BE2C (cell line): ENCODE results near the gene SPAG9.

ENCODE experiments used
- DNase-seq: peaks from one replicate; pipeline ENCODE4 v3.0.0-alpha.2; 2020
- H3K27me3 ChIP-seq: fragments of 250-450 bp; sonication (Bioruptor Pico); 2 replicates; pipeline ENCODE4 v1.5.1; 2020; ENCODE audit warnings: mild to moderate bottlenecking
- H3K36me3 ChIP-seq: fragments of 250-450 bp; sonication (Bioruptor Pico); 2 replicates; pipeline ENCODE4 v1.5.1; 2020; ENCODE audit warnings: mild to moderate bottlenecking
- H3K4me1 ChIP-seq: fragments of 250-450 bp; sonication (Bioruptor Pico); 2 replicates; pipeline ENCODE4 v1.5.1; 2020
- H3K4me3 ChIP-seq: 2 replicates; pipeline ENCODE4 v1.5.1; 2011; ENCODE audit warnings: low read depth, low read length
- H3K9me3 ChIP-seq: fragments of 250-450 bp; sonication (Bioruptor Pico); 2 replicates; pipeline ENCODE4 v1.5.1; 2020
- TF ChIP-seq, protein P1 (sequence below): IDR thresholded peaks from 2 replicates; pipeline ENCODE4 v1.5.1; 2012; ENCODE audit warnings: mild to moderate bottlenecking, low read depth, low read length

Gene SPAG9

DNA sequence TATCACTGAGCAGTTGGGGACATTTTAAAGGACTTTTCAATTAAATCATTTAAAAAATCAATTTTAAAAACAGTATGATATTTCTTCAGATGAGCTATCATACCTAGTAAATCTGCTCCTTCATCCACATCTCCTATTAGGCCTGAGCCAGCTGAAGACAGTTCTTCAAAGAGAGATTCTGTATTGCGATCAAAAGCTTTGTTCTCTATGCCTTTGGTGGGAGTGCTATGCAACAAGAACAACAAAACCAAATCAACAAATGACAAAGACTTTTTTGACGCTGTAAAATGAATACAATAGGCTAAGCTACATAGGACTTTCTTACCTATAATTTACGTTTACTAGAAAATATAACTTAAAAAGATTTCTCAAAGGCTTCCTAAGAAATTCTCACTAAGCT, 106.5 kb downstream of the SPAG9 start:
- H3K4me3 ChIP-seq: no peak overlapping the region
- TF ChIP-seq, protein P1, sequence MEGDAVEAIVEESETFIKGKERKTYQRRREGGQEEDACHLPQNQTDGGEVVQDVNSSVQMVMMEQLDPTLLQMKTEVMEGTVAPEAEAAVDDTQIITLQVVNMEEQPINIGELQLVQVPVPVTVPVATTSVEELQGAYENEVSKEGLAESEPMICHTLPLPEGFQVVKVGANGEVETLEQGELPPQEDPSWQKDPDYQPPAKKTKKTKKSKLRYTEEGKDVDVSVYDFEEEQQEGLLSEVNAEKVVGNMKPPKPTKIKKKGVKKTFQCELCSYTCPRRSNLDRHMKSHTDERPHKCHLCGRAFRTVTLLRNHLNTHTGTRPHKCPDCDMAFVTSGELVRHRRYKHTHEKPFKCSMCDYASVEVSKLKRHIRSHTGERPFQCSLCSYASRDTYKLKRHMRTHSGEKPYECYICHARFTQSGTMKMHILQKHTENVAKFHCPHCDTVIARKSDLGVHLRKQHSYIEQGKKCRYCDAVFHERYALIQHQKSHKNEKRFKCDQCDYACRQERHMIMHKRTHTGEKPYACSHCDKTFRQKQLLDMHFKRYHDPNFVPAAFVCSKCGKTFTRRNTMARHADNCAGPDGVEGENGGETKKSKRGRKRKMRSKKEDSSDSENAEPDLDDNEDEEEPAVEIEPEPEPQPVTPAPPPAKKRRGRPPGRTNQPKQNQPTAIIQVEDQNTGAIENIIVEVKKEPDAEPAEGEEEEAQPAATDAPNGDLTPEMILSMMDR: no peak
- peaks cover 19% of the 10 kb centered on the region for H3K36me3 ChIP-seq
- no peaks in the 10 kb centered on the region for H3K9me3 ChIP-seq
- no peaks in the 10 kb centered on the region for H3K4me1 ChIP-seq
- H3K27me3 ChIP-seq: no peaks in the 10 kb centered on the region
- DNase-seq: no peak

DNA sequence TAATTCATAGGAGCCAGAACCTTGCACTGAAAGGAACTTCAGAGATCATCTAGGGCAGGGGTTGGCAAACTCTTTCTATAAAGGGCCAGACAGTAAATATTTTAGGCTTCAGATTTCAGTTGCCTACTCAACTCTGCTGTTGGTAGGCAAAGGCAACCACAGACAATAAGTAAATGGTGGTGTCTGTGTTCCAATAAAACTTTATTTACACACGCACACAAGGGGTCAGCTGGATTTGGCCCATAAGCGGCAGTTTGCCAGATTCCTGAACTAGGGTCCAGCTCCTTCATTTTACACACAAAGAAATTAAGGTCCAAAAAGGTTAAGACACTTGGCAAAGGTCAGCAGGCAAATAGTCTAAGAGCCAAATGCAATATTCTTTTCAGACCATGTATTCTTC, 107.3 kb downstream of the SPAG9 start:
- Histone ChIP-seq H3K4me1 (no peaks in the 10 kb centered on the region), H3K9me3 (no peaks in the 10 kb centered on the region), H3K4me3 (no peak overlapping the region), H3K36me3 (peaks cover 12% of the 10 kb centered on the region), H3K27me3 (no peaks in the 10 kb centered on the region)
- TF ChIP-seq, protein P1: no peak
- DNase-seq: no peak

DNA sequence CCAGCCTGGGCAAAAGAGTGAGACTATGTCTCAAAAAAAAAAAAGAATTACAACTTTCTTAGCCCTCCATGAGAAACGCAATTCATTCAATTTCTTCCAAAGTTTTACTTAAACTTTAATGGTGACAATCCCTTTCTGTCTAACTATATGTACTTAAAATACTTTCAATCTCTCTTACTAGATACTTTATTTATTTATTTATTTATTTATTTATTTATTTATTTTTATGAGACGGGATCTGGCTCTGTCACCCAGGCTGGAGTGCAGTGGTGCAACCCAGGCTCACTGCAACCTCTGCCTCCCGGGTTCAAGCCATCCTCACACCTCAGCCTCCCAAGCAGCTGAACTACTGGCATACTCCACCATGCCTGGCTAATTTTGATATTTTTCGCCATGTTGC, 108.1 kb downstream of the SPAG9 start:
- no peaks in the 10 kb centered on the region for H3K4me1 ChIP-seq
- TF ChIP-seq, protein P1: no peak
- no peaks in the 10 kb centered on the region for H3K9me3 ChIP-seq
- no peak for DNase-seq
- H3K27me3 ChIP-seq: no peaks in the 10 kb centered on the region
- peaks cover 10% of the 10 kb centered on the region for H3K36me3 ChIP-seq
- H3K4me3 ChIP-seq: no peak overlapping the region

DNA sequence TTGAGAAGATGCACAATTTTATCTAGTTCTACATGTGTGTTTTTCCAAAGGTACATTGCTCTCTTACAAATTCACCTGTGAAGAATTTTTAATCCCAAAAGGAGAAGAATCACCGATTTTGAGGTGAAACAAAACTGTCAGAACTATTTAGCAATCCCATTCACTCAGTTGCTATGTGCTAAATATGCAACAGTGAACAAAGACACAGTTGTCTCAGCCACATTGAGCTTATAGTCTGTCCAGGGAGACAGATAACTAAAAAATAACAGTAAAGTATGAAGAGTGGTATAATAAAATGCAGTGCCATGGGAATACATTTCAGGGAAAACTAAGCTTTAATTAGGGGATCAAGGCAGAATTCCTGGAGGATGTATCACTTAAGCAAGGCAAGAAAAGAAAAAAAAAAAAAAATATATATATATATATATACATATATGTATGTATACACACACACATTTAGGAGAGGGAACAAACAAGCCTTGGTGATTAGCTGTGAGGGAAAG, 110.4 kb downstream of the SPAG9 start:
- no peaks in the 10 kb centered on the region for H3K4me1 ChIP-seq
- no peak overlapping the region for H3K4me3 ChIP-seq
- H3K27me3 ChIP-seq: no peaks in the 10 kb centered on the region
- TF ChIP-seq, protein P1: no peak
- H3K36me3 ChIP-seq: peaks cover 24% of the 10 kb centered on the region
- no peak for DNase-seq
- no peaks in the 10 kb centered on the region for H3K9me3 ChIP-seq

DNA sequence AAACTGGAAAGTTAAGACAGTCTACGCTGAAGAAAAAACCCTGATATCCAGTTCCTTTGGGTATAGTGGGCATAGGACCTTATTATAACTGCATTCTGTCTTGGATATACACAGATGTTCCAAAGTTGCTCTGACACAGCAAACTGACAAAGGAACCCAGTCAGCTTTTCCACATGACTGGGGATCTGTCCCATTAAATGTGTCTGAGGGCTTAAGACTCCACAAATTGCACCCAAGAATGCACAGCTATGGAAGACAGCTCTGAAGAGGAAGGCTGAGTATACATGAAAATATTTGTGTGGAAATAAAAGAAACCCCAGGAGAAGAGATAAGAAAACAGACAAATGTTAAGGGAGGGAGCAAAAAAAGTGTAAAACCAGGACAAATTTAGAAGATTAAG, 114.1 kb downstream of the SPAG9 start:
- no peaks in the 10 kb centered on the region for H3K9me3 ChIP-seq
- TF ChIP-seq, protein P1: no peak
- H3K4me3 ChIP-seq: no peak overlapping the region
- no peaks in the 10 kb centered on the region for H3K4me1 ChIP-seq
- peaks cover 26% of the 10 kb centered on the region for H3K36me3 ChIP-seq
- DNase-seq: no peak
- H3K27me3 ChIP-seq: no peaks in the 10 kb centered on the region

DNA sequence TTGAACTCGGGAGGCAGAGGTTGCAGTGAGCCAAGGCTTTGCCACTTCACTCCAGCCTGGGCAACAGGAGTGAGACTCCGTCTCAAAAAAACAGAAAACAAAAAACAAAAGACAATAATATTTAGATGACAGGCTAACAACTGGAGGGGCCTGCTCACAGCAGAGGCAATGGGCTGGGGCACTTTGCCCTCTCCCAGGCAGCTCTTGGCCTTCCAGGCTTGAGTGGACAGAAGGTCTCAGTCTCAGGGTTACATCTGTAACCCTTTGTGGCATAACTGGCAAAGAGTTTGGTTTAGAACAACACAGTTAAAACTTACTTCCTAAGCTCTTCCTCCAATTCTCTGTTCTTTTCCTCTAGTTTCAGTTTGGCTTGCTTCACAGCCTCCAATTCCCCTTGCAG, 114.9 kb downstream of the SPAG9 start:
- Histone ChIP-seq H3K9me3 (no peaks in the 10 kb centered on the region), H3K4me3 (no peak overlapping the region), H3K36me3 (peaks cover 26% of the 10 kb centered on the region), H3K27me3 (no peaks in the 10 kb centered on the region), H3K4me1 (no peaks in the 10 kb centered on the region)
- TF ChIP-seq, protein P1: no peak
- DNase-seq: no peak
